ENCODE results near the gene IL23R.

DNA sequence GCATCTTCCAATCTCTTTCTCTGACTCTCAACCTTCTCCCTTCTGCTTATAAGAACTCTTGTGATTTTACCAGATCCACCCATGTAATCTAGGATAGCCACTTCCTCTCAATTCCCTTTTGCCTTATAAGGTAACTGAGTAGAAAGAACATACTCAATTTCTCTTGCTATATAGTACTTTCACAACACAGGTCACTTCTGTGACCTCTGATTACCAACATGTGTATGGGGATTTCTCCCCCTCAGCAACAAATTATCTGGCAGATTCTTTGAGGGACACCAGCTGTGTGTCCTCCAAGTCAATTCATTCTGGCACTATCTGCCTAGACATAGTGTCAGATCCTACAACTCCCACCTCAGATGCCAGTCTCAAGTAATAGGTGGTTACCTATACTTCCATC, 62.5 kb downstream of the IL23R start:
- TF ChIP-seq, protein P1, sequence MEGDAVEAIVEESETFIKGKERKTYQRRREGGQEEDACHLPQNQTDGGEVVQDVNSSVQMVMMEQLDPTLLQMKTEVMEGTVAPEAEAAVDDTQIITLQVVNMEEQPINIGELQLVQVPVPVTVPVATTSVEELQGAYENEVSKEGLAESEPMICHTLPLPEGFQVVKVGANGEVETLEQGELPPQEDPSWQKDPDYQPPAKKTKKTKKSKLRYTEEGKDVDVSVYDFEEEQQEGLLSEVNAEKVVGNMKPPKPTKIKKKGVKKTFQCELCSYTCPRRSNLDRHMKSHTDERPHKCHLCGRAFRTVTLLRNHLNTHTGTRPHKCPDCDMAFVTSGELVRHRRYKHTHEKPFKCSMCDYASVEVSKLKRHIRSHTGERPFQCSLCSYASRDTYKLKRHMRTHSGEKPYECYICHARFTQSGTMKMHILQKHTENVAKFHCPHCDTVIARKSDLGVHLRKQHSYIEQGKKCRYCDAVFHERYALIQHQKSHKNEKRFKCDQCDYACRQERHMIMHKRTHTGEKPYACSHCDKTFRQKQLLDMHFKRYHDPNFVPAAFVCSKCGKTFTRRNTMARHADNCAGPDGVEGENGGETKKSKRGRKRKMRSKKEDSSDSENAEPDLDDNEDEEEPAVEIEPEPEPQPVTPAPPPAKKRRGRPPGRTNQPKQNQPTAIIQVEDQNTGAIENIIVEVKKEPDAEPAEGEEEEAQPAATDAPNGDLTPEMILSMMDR (IDR thresholded peaks at IDR 0.05; ENCODE audit: extremely low read depth in 1 of 2, insufficient read depth in 1 of 2, low read depth in 1 of 2, low read length in 2 of 2): no peak
- TF ChIP-seq EZH2 (IDR thresholded peaks at IDR 0.05; ENCODE audit: borderline replicate concordance, low read depth, low read length, severe bottlenecking): no peak
- TF ChIP-seq POLR2A (IDR thresholded peaks at IDR 0.05; ENCODE audit: low read depth, low read length): no peak
- TF ChIP-seq, protein P2, sequence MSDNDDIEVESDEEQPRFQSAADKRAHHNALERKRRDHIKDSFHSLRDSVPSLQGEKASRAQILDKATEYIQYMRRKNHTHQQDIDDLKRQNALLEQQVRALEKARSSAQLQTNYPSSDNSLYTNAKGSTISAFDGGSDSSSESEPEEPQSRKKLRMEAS (IDR thresholded peaks at IDR 0.05; ENCODE audit: insufficient read depth, insufficient read length): no peak
- no peak for TF ChIP-seq FOS (IDR thresholded peaks at IDR 0.05; ENCODE audit: borderline replicate concordance, insufficient read depth, low read length)
- no peak for TF ChIP-seq POLR2AphosphoS5 (IDR thresholded peaks at IDR 0.05; ENCODE audit: insufficient read depth, low read depth, low read length)
- no peak for TF ChIP-seq GATA2 (IDR thresholded peaks at IDR 0.05; ENCODE audit: insufficient read depth, insufficient read length, low read depth, low read length)
